Upper lobe of right lung (tissue), 1 donor: Measurements from ENCODE around the gene SLC48A1. TPM values are rescaled to one million over a fixed set of nuclear protein-coding genes. Genes with fewer than 3 reads are reported as not detected.

Experiments
- ATAC-seq: fragments of 200-7000 bp; cut with Tn5 transposase; one replicate; pipeline ENCODE4 v1.9.1; 2020; ENCODE audit warnings: mild to moderate bottlenecking, moderate library complexity
- DNase-seq: peaks from one replicate; pipeline ENCODE4 v3.0.0-alpha.2; 2020
- H3K27ac ChIP-seq: fragments of 200-600 bp; one replicate; pipeline ENCODE4 v1.8.0; 2022
- H3K27me3 ChIP-seq: fragments of 200-600 bp; one replicate; pipeline ENCODE4 v1.8.0; 2022; ENCODE audit warnings: mild to moderate bottlenecking
- H3K36me3 ChIP-seq: fragments of 200-600 bp; one replicate; pipeline ENCODE4 v1.8.0; 2022
- H3K4me1 ChIP-seq: fragments of 200-600 bp; one replicate; pipeline ENCODE4 v1.8.0; 2022
- H3K4me3 ChIP-seq: fragments of 200-600 bp; one replicate; pipeline ENCODE4 v1.8.0; 2022; ENCODE audit warnings: mild to moderate bottlenecking
- H3K9me3 ChIP-seq: fragments of 200-600 bp; one replicate; pipeline ENCODE4 v1.8.0; 2022
- intact Hi-C: fragments of 100-400 bp; cut with DNase I; formaldehyde crosslinking; loops from one replicate; pipeline ENCODE4 v1.11.0; 2022
- total RNA-seq: library from RNA; stranded (reverse); fragmentation: NEBNext Ultra II Directional; extraction: Animal tissue kit (Norgen Biotek cat#: 25700); gene quantifications from one replicate; pipeline ENCODE4 v1.2.1, GENCODE V29; 2021
- TF ChIP-seq, protein P1 (sequence below): fragments of 200-600 bp; IDR thresholded peaks from one replicate; pipeline ENCODE4 v1.8.0; 2022; ENCODE audit warnings: antibody characterized with exemption
- donor health status: DM: no; HTN: yes; CAD: no; lungs with severe emphysema.

The SLC48A1 gene
- total RNA-seq, 1 donor from 2014 or later = 40.9 TPM

DNA sequence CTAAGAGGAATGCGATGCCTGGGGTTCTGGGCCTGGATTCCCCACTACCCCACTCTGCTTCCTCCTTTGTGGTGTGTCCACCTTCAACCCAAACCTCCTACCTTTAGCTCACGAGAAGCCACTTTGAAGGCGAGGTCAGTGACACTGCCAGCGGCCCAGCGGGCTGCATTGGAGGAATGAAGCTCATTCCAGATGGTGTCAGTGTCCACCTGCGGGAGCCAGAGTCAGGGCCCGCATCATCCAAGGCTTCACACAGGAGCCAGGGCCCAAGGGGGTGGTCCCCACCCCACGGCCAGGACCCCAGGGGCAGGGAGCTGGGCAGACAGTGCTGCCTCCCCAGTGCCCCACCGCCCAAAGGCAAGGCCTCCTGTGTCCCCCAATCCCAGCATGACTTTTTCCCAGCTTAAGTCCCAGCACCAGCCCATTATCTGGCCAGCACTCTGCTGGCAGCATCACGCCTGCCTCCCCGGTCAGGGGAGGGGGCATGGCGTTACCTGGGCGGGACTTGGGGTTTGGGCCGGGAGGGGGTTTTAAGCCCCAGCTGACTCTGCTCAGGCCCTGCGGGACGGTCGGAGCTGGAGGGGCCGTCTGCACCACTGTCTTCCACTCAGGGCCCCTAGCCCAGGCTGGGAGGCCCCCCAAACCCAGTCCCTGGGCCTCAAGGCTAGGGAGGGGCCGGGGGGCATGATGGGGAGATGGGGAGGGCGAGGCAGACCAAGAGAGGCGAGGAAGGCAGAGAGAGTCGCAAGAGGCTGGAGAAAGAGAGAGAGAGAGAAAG lies 16.9 kb downstream of the SLC48A1 start:
- Histone ChIP-seq H3K27ac (no peak overlapping the region), H3K9me3 (no peaks in the 10 kb centered on the region), H3K36me3 (peaks cover 98% of the 10 kb centered on the region), H3K27me3 (no peaks in the 10 kb centered on the region), H3K4me3 (no peak overlapping the region), H3K4me1 (no peaks in the 10 kb centered on the region)
- DNase-seq = no peak
- no peak for ATAC-seq
- intact Hi-C loops = no loop called here
- TF ChIP-seq, protein P1, sequence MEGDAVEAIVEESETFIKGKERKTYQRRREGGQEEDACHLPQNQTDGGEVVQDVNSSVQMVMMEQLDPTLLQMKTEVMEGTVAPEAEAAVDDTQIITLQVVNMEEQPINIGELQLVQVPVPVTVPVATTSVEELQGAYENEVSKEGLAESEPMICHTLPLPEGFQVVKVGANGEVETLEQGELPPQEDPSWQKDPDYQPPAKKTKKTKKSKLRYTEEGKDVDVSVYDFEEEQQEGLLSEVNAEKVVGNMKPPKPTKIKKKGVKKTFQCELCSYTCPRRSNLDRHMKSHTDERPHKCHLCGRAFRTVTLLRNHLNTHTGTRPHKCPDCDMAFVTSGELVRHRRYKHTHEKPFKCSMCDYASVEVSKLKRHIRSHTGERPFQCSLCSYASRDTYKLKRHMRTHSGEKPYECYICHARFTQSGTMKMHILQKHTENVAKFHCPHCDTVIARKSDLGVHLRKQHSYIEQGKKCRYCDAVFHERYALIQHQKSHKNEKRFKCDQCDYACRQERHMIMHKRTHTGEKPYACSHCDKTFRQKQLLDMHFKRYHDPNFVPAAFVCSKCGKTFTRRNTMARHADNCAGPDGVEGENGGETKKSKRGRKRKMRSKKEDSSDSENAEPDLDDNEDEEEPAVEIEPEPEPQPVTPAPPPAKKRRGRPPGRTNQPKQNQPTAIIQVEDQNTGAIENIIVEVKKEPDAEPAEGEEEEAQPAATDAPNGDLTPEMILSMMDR = no peak

DNA sequence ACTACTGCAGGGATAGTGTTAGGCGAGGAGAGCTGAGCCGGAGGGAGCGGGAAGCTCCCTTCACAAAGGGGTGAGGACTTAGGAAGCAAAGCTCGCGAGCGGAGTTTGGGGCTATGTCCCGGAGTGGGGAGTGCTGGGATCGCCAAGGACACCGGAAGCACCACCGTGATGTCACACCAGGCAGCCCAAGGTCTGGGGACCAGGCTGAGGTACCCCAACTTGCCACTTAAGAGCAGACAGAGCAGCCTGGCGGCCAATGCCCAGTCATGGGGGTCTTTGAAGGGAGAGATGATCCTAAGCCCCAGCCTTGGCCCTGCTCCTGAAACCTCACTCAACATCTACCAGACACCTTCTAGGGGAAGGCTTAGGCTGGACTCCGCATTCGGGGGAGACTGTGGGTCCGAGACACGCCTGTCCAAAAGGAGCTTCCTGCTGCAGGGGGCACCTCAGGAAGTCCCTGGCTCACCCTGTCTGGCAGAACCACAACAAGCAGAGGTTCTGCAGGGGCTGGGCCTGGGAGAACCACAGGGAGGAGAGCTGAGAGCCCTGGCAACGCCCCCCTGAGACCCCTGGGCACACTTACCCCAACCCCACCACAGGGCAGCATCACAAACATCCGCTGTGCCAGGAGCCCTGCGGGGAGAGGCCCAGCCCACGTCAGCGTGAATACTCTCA lies 17.8 kb downstream of the SLC48A1 start:
- DNase-seq = no peak
- no peak for ATAC-seq
- Histone ChIP-seq H3K4me3 (no peak overlapping the region), H3K9me3 (no peaks in the 10 kb centered on the region), H3K27me3 (no peaks in the 10 kb centered on the region), H3K36me3 (peaks cover 98% of the 10 kb centered on the region), H3K27ac (no peak overlapping the region), H3K4me1 (no peaks in the 10 kb centered on the region)
- TF ChIP-seq, protein P1 = no peak
- intact Hi-C loops = no loop called here

DNA sequence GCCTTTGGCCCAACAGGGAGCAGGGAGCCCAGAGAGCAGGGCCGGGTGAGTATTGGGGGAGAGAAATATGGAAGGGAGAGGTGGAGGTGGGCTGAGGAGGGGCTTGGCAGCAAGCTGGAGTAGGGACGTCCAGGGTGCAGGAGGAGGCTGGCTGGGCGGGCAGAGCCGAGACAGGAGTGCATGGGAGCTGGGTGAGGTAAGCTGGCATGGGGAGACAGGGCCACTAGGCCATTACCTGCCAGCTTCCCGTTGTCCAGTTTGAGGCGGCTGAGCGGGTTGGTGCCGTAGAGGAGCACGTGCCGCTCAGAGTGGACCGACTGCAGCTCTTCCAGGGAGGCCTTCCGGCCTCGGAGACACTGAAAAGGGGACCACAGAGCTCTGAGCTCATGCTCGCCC lies 18.3 kb downstream of the SLC48A1 start:
- intact Hi-C loops = no loop called here
- no peak overlapping the region for H3K27ac ChIP-seq
- DNase-seq = no peak

DNA sequence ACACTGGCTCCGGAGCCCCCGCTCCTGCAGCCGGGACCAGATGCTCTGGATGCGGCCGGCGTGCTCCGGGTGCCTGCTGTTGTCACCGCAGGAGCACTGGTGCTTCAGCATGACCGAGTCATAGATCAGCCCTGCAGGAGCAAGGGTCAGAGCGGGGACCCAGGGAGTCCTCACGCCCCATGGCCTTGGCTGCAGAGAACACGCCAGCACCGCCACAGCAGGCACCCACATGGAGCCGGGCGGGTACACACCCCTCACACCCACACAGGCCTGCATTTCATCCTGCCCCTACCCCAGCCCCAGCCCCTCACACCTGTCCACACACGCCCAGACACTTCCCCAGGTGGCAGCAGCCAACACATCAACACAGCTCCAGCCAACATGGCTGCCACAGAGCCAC lies 18.8 kb downstream of the SLC48A1 start:
- H3K4me3 ChIP-seq = no peak overlapping the region
- intact Hi-C loops = no loop called here
- TF ChIP-seq, protein P1 = no peak
- no peaks in the 10 kb centered on the region for H3K27me3 ChIP-seq
- H3K4me1 ChIP-seq = no peaks in the 10 kb centered on the region
- DNase-seq (no peak), ATAC-seq (no peak)
- H3K9me3 ChIP-seq = no peaks in the 10 kb centered on the region
- H3K36me3 ChIP-seq = peaks cover 98% of the 10 kb centered on the region
- no peak overlapping the region for H3K27ac ChIP-seq

More for the DNA sequence above, 18.3 kb downstream of the SLC48A1 start:
- Histone ChIP-seq H3K9me3 (no peaks in the 10 kb centered on the region), H3K4me1 (no peaks in the 10 kb centered on the region), H3K36me3 (peaks cover 98% of the 10 kb centered on the region), H3K27me3 (no peaks in the 10 kb centered on the region), H3K4me3 (no peak overlapping the region)
- TF ChIP-seq, protein P1 = no peak
- ATAC-seq = no peak

DNA sequence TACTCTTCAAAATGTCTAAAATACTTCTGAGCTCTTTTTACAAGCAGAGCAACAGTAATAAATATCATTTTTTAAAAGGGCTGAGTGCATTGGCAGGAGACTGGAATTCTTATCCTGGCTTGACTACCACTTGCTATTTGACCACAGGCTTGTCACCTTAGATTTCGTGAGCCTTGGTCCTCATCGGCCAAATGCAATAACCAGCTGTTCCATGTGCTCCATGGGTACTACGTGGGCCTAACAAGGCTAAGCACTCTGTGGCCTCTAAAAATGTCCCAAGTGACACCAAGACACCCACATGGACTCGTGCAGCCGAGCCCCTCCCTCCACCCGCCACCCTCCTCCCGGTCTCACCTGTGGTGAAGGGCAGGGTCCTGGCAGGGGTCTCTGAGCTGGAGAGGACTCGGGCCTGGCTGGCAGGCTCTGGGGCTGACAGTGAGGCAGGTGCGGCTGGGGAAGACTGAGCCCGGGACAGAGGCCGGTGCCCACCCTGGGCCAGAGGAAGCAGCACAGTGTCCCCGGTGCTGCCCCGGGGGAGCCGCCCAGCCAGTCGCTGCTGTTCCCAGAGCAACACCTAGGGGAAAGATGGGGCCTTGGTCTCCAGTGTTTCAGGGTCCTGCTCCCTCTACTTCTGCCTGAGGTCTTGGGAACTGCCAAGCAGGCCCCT lies 20.1 kb downstream of the SLC48A1 start:
- Histone ChIP-seq H3K4me1 (no peaks in the 10 kb centered on the region), H3K27ac (no peak overlapping the region), H3K36me3 (peaks cover 92% of the 10 kb centered on the region), H3K4me3 (no peak overlapping the region), H3K27me3 (no peaks in the 10 kb centered on the region), H3K9me3 (no peaks in the 10 kb centered on the region)
- no peak for DNase-seq
- intact Hi-C loops = no loop called here
- no peak for ATAC-seq
- TF ChIP-seq, protein P1 = no peak
